ENCODE data around the gene F11R.
"Not testable (repeated sequence)": the region's sequence is repeated elsewhere in the genome, so short reads cannot be mapped to it uniquely, and the experiment has no call there.

Gene F11R

GRCh38 chr1:161039546-161039945, 18.6 kb upstream of the F11R start:
- DNase-seq, result no peak

DNA sequence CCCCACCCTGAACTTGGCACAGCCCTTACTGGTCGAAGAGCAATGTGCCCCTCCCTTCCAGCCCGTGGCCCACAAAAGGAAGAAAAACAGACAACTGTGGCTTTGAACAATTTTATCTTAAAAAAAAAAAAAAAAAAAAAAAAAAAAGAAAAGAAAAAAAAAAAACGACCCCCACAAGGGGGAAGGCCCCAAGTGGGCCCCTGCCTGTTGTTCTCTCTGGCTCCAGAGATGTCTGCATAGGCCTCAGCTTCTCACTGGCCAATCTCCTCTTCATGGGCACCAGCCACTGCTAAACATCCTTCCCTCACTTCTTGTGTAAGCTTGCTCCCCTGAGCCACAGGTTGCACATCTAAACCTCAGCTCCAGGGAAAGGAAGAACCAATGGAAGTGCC, 18.2 kb upstream of the F11R start:
- no peak for DNase-seq

GRCh38 chr1:161038523-161039153, 17.7 kb upstream of the F11R start, which contains the start of gene TSTD1:
TSS of gene TSTD1 (minus strand) at chr1:161038964. CDS start at chr1:161038889, 75 bp downstream.
- DNase-seq, result peak; percentile 62

GRCh38 chr1:161037661-161038522, 16.9 kb upstream of the F11R start:
- DNase-seq, result no peak

DNA sequence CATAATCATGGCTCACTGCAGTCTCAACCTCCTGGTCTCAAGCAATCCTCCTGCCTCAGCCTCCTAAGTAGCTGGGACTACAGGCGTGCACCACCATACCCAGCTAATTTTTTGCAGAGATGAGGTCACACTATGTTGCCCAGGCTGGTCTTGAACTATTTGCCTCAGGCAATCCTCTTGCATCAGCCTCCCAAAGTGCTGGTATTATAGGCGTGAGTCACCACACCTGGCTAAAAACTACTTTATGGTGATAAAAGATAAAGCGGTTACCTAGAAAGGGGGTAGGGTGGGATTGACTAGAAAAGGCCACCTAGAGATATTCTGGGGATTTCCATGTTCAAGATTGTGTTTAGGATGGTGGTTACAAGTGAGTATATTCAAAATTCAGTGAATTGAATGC, 12.8 kb upstream of the F11R start:
- no peak for DNase-seq

DNA sequence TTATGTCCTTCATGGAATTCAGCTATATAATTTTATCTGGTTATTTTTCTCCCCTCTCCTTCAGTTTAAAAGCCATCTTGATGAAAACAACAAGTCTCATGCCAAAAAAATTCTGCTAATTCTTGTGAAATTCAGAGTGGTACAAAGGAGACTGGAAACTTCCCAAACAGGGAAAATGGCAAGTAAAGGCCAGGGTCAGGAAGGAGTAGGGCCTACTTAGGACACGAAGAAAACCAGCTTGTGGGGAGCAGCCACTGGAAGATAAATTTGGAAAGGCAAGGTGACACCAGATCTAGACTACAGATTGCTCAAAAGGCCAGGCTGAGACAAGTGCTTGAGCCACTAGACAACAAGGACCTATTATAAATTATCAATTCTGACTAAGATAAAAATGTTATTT, 11.5 kb upstream of the F11R start:
- DNase-seq, result no peak

DNA sequence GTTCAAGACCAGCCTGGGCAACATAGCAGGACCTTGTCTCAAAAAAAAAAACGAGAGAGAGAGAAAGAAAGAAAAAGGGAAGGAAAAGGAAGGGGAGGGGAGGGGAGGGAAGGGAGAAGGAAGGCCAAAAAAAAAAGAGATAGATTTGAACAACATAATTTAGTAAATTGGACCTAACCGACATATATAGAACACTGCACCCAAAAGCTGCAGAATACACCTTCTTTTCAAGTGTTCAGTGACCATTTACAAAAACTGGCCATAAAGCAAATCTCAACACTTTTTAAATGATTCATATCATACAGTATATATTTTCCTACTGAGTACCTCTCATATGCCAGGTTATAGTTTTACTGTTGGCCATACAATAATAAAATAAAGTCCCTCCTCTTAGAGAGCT, 10.9 kb upstream of the F11R start:
- no peak for DNase-seq

DNA sequence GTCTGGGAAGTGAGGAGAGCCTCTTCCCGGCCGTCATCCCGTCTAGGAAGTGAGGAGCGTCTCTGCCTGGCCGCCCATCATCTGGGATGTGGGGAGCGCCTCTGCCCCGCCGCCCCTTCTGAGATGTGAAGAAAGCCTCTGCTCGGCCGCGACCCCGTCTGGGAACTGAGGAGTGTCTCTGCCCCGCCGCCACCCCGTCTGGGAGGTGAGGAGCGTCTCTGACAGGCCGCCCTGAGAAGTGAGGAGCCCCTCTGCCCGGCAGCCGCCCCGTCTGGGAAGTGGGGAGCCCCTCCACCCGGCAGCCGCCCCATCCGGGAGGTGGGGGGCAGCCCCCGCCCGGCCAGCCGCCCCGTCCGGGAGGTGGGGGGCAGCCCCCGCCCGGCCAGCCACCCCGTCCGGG, 8.5 kb upstream of the F11R start:
- DNase-seq, result not testable (repeated sequence)

DNA sequence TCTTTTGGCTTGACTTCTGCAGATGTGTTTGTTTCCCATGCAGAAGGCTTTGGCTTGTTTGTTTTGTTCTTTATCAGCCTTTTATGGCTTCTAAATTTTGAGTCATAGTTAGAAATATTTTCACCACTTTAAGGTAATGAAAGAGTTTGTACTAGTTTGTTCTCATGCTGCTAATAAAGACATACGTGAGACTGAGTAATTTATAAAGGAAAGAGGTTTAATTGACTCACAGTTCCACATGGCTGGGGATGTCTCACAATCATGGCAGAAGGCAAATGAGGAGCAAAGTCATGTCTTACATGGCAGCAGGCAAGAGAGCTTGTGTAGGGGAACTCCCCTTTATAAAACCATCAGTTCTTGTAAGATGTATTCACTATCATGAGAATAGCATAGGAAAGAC, 6.0 kb upstream of the F11R start:
- not testable (repeated sequence) for DNase-seq

DNA sequence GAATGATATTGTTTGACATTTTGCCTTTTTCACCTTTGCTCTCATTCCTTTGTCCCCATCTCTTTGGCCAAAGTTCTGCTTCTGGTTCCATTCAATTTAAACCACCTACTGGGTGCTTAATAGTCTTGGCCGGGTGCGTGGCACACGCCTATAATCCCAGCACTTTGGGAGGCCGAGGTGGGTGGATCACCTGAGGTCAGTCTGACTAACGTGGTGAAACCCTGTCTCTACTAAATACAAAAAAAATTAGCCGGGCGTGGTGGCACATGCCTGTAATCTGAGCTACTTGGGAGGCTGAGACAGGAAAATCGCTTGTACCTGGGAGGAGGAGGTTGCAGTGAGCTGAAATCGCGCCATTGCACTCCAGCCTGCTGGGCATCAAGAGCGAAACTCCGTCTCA, 1.5 kb upstream of the F11R start:
- not testable (repeated sequence) for DNase-seq

DNA sequence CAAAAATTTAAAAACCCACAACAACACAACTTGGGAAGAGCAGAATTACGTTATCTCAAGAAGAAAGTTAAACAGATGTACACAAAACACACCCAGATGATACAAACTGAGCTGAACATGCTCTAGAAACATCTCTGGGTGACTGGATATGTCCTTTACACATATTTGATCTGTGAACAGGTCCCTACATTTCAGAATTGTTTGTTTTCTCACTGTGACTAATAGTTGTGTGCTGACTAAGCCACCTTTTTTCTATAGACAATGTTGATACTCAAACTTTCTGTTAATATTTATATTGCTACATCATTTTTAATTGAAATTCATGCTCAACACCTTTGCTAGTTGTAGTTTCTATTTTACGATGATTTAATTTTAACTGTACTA, 1.0 kb upstream of the F11R start:
- DNase-seq, result no peak

DNA sequence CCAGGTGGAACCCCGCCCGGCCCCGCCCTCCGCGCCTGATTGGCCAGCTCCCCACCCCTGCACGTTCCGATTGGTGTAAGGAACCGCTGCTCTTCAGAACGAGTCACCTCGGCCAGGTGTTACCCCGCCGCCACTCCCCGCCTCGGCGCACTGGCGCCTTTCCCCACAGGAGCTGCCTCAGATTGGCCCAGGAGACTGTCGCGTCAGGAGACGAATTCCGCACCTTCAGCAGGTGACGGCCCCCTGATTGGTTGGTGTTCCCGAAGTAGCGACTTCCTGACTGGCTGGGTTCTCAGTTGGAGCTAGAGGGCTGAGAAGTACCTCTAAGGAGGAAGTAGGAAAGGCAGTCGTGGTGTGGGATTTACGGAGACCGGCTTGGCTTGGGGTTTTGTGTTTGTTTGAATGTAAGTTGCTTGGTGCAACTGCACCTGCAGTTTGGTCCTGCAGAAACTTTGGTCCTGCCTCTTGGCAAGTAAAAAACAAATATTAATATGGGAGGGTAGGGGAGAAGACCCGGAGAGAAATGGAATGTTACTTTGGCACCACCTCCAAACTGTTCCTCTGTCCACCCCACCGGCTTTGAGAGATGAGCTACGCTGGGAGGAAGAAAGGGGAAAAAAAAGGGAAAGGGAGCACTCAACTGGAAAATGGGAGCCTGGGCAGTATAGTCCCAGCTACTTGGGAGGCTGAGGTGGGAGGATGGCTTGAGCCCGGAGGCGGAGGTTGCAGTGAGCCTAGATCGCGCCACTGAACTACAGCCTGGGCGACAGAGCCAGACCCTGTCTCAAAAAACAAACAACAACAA, 415 bp upstream of the F11R start:
- DNase-seq, result peak; percentile 92

- DNase-seq, result peak; percentile 34
Observed at GRCh38 chr1:161019751-161020495, 1.0 kb downstream of the F11R start.

DNA sequence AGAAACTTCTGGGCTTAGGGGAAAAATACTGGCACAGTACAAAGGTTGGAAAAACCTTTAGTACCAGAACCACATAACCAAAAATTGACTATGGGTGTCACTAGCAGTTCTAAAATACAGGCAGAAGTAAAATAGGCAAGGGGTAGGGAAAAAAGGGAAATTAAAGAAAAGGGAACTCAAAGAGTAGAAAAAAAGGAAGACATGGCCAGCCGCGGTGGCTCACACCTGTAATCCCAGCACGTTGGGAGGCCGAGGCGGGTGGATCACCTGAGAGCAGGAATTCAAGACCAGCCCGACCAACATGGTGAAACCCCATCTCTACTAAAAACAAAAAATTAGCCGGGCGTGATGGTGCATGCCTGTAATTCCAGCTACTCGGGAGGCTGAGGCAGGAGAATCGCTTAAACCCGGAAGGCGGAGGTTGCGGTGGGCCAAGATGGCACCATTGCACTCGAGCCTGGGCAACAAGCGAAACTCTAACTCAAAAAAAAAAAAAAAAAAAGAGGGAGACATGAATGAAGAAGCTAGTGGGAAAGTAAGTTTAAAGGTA, 1.8 kb downstream of the F11R start:
- DNase-seq, result not testable (repeated sequence)

DNA sequence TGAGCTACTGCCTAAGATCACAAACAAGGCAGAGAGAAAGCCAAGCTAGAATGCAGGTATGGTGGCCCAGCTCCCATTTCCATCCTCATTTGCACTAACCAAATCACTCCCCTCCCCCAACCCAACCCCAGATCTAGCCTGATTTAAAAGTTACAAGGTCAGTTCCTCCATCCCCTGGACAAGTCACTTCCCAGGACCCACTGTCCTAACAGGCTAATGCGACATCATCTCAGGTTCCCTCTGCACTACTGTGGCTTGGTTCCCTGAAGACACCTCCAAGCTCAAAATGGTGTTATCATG, 2.4 kb downstream of the F11R start:
- no peak for DNase-seq

DNA sequence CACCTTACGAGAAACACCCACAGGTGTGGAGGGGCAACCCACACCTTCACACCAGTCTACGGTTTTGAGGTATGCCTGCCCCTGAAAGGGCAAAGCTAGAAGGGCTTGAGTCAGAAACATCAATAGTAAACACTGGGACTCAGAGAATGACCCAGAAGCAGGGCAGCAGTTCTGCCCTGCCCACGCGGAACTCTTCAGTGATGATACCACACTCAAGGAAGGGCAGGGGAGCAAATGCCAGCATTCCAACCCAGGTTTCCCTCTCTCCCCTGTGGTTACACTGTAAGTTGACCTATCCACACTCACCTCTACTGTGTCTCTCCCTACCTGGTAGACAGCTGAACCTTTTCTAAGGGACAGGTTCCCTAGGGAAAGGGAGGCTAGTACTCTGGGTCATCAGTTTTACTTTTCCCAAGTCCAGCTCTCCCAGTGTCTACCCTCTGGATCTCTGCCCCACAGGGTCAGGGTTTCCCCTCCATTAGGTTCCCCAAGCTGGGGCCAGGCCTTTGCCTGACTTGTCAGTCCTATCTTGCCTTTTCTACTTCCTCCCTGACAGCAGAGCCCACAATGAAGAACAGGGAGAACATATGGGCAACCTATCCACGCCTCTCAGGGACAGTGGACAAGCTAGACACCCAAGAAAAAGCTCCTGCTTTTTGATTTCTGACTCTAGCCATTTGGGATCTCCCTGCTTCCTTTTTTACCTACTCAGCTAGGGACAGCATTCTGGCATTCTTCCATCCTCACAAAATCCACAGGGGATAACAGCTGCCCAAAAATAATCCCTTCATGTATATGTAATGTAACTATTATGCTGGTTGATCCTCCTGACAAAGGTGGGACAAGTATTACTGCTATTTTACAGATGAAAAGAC, 3.0 kb downstream of the F11R start:
- no peak for DNase-seq

DNA sequence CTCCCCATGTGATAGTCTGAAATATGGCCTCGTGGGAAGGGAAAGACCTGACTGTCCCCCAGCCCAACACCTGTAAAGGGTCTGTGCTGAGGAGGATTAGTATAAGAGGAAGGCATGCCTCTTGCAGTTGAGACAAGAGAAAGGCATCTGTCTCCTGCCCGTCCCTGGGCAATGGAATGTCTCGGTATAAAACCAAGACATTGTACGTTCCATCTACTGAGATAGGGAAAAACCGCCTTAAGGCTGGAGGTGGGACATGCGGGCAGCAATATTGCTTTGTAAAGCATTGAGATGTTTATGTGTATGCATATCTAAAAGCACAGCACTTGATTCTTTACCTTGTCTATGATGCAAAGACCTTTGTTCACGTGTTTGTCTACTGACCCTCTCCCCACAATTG, 3.8 kb downstream of the F11R start:
- not testable (repeated sequence) for DNase-seq

DNA sequence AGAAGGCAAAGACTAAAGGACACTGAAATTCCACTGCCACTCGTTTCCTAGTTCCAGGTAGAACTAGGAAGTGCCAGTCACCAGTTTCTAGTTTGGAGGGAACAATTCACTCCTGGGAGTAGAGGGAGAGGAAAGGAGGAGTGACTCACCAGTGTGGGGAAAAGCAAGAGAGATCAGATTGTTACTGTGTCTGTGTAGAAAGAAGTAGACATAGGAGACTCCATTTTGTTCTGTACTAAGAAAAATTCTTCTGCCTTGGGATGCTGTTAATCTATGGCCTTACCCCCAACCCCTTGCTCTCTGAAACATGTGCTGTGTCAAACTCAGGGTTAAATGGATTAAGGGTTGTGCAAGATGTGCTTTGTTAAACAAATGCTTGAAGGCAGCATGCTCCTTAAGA, 4.3 kb downstream of the F11R start:
- not testable (repeated sequence) for DNase-seq

- no peak for DNase-seq
Observed at GRCh38 chr1:161013488-161014230, 7.3 kb downstream of the F11R start.

- DNase-seq, result no peak
Observed at GRCh38 chr1:161013131-161013487, 7.8 kb downstream of the F11R start.

DNA sequence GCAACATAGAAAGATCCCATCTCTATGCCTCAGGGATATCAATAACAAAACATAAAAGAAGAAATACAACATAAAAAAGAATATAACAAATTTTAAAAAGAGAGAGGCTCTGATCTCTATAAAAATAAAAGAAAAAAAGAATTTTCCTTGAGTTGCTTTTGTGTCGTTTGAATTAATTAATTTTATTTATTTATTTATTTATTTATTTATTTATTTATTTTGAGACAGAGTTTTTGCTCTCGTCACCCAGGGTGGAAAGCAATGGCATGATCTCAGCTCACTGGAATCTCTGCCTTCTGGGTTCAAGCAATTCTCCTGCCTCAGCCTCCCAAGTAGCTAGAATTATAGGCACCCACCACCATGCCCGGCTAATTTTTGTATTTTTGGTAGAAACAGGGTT, 8.5 kb downstream of the F11R start:
- DNase-seq, result no peak
